ENCODE data around the gene WNT2B.

GRCh38 chr1:112470966-112471365 is 37.8 kb upstream of the WNT2B start:
- TF ChIP-seq ZNF335 (tag by site-specific recombination; conservative IDR thresholded peaks at IDR 0.05) = no peak
- no peak for TF ChIP-seq CTCF (tag by site-specific recombination; IDR thresholded peaks at IDR 0.05)
- no peak for TF ChIP-seq PRDM4 (tag by site-specific recombination; IDR thresholded peaks at IDR 0.05)
- TF ChIP-seq ZNF488 (tag by site-specific recombination; IDR thresholded peaks at IDR 0.05) = no peak
- no peak for TF ChIP-seq ZNF623 (tag by site-specific recombination; IDR thresholded peaks at IDR 0.05)
